Natural killer cell (primary cell): ENCODE data around the gene ZBTB37. TPM values are rescaled to one million over a fixed set of nuclear protein-coding genes. Genes with fewer than 3 reads are reported as not detected.

Source experiments
- ATAC-seq, 3 donors: fragments of 150-1000 bp in 2 of 3; fragments of 200-7000 bp in 1 of 3; cut with Tn5 transposase; 1 replicate in 1 of 3; 2 replicates in 2 of 3; pipeline ENCODE4 v1.10.0; 2021; ENCODE audit warnings: mild to moderate bottlenecking in 2 of 3, moderate library complexity in 2 of 3
- DNase-seq, 2 donors: peaks; one replicate each; pipeline versions ENCODE4 v3.0.0 to v3.0.0-alpha.2; 2013 to 2021; ENCODE audit warnings: mixed read lengths in 1 of 2
- H3K27ac ChIP-seq: one replicate; pipeline ENCODE4 v1.5.1; 2013; ENCODE audit warnings: mild to moderate bottlenecking, low read length
- H3K27me3 ChIP-seq: one replicate; pipeline ENCODE4 v1.6.1; 2013; ENCODE audit warnings: low read length; ENCODE audit not compliant: control insufficient read depth, insufficient read depth
- H3K36me3 ChIP-seq: one replicate; pipeline ENCODE4 v1.6.1; 2013; ENCODE audit warnings: low read length; ENCODE audit not compliant: control insufficient read depth, insufficient read depth
- H3K4me1 ChIP-seq: one replicate; pipeline ENCODE4 v1.6.1; 2013; ENCODE audit warnings: low read length; ENCODE audit not compliant: control insufficient read depth, insufficient read depth
- H3K4me3 ChIP-seq: one replicate; pipeline ENCODE4 v1.5.1; 2013; ENCODE audit warnings: low read length
- H3K9me3 ChIP-seq: one replicate; pipeline ENCODE4 v1.6.1; 2013; ENCODE audit warnings: low read length; ENCODE audit not compliant: control insufficient read depth, insufficient read depth
- H3K27ac Mint-ChIP-seq, 2 donors: one replicate each; pipeline ENCODE4 v1.8.0; 2022; ENCODE audit warnings: mild to moderate bottlenecking in 2 of 2, mixed read lengths in 2 of 2, moderate library complexity in 1 of 2
- H3K27me3 Mint-ChIP-seq, 2 donors: one replicate each; pipeline ENCODE4 v1.8.0; 2022; ENCODE audit warnings: low read depth in 2 of 2, mixed read lengths in 2 of 2
- H3K36me3 Mint-ChIP-seq: one replicate; pipeline ENCODE4 v1.8.0; 2022; ENCODE audit warnings: mixed read lengths
- H3K4me1 Mint-ChIP-seq, 2 donors: one replicate each; pipeline ENCODE4 v1.8.0; 2022; ENCODE audit warnings: mixed read lengths in 2 of 2
- H3K4me3 Mint-ChIP-seq: one replicate; pipeline ENCODE4 v1.8.0; 2022; ENCODE audit warnings: mild to moderate bottlenecking, moderate library complexity, mixed read lengths
- H3K9me3 Mint-ChIP-seq, 2 donors: one replicate each; pipeline ENCODE4 v1.8.0; 2022; ENCODE audit warnings: mixed read lengths in 2 of 2
- CTCF ChIP-seq: fragments of 200-600 bp; IDR thresholded peaks from one replicate; pipeline ENCODE4 v1.8.0; 2022; ENCODE audit warnings: antibody characterized with exemption
- WGBS: methylation state at CpG from one replicate; pipeline ENCODE4 v1.1.7; 2013; ENCODE audit warnings: missing lambda C conversion rate; ENCODE audit not compliant: insufficient coverage; 5-methylcytosine and 5-hydroxymethylcytosine counted together
- intact Hi-C: fragments of 100-400 bp; cut with micrococcal nuclease; formaldehyde crosslinking; loops from one replicate; pipeline ENCODE4 v1.14.2; 2022
- total RNA-seq, 4 donors: library from RNA; stranded (reverse); fragments of 120-200 nt in 1 of 4; gene quantifications; one replicate each; pipeline versions ENCODE4 v1.2.3 to v1.2.4, GENCODE V29; 2013 to 2022

ZBTB37 gene
- total RNA-seq, 3 donors from 2014 or later (not counting 1 experiment from before 2014, with no cell fraction given): 38.2 to 47.3 (median 39.8) TPM

GRCh38 chr1:173832748-173833147, 35.4 kb upstream of the ZBTB37 start:
- Mint-ChIP-seq H3K4me3 (no peak overlapping the region), H3K27me3 (no peaks in the 10 kb centered on the region), H3K9me3 (no peaks in the 10 kb centered on the region), H3K27ac (no peak overlapping the region), H3K36me3 (peaks cover 8% of the 10 kb centered on the region), H3K4me1 (no peaks in the 10 kb centered on the region)
- H3K9me3 ChIP-seq: no peaks in the 10 kb centered on the region
- no peaks in the 10 kb centered on the region for H3K4me1 ChIP-seq
- DNase-seq (no peak), ATAC-seq (no peak)
- H3K36me3 ChIP-seq: peaks cover 44% of the 10 kb centered on the region
- no peaks in the 10 kb centered on the region for H3K27me3 ChIP-seq
- intact Hi-C loops: no loop called here
- TF ChIP-seq CTCF: no peak
- H3K27ac ChIP-seq: no peak overlapping the region
- WGBS: 83% methylated on average over 1 of the region's 1 CpG
- no peak overlapping the region for H3K4me3 ChIP-seq

- no peak for DNase-seq
- WGBS: 100% methylated on average over 2 of the region's 4 CpGs
- intact Hi-C loops: no loop called here
- H3K27ac ChIP-seq: no peak overlapping the region
- no peak overlapping the region for H3K4me3 Mint-ChIP-seq
- no peaks in the 10 kb centered on the region for H3K4me1 ChIP-seq
- no peaks in the 10 kb centered on the region for H3K9me3 Mint-ChIP-seq
- no peak for ATAC-seq
- H3K4me1 Mint-ChIP-seq: peaks cover 0 to 6% of the 10 kb centered on the region in 2 donors
- no peak overlapping the region for H3K27ac Mint-ChIP-seq
- no peaks in the 10 kb centered on the region for H3K27me3 Mint-ChIP-seq
- peaks cover 9% of the 10 kb centered on the region for H3K36me3 Mint-ChIP-seq
- no peak overlapping the region for H3K4me3 ChIP-seq
- peaks cover 39% of the 10 kb centered on the region for H3K36me3 ChIP-seq
- no peaks in the 10 kb centered on the region for H3K27me3 ChIP-seq
- no peak for TF ChIP-seq CTCF
- no peaks in the 10 kb centered on the region for H3K9me3 ChIP-seq
Observed at GRCh38 chr1:173852105-173852504, 16.1 kb upstream of the ZBTB37 start.

GRCh38 chr1:173853074-173853473, 15.1 kb upstream of the ZBTB37 start:
- no peak overlapping the region for H3K27ac Mint-ChIP-seq
- ATAC-seq: no peak
- no peaks in the 10 kb centered on the region for H3K9me3 Mint-ChIP-seq
- no peaks in the 10 kb centered on the region for H3K27me3 ChIP-seq
- peaks cover 0 to 6% of the 10 kb centered on the region in 2 donors for H3K4me1 Mint-ChIP-seq
- H3K27me3 Mint-ChIP-seq: no peaks in the 10 kb centered on the region
- no peak overlapping the region for H3K4me3 ChIP-seq
- 93% methylated on average over 5 of the region's 5 CpGs for WGBS
- H3K4me1 ChIP-seq: no peaks in the 10 kb centered on the region
- TF ChIP-seq CTCF: no peak
- intact Hi-C loops: no loop called here
- peaks cover 46% of the 10 kb centered on the region for H3K36me3 ChIP-seq
- peaks cover 9% of the 10 kb centered on the region for H3K36me3 Mint-ChIP-seq
- no peak overlapping the region for H3K27ac ChIP-seq
- DNase-seq: no peak
- H3K4me3 Mint-ChIP-seq: no peak overlapping the region
- H3K9me3 ChIP-seq: no peaks in the 10 kb centered on the region

GRCh38 chr1:173856014-173856413, 12.2 kb upstream of the ZBTB37 start:
- H3K27me3 Mint-ChIP-seq: no peaks in the 10 kb centered on the region
- Histone ChIP-seq H3K27me3 (no peaks in the 10 kb centered on the region), H3K36me3 (peaks cover 54% of the 10 kb centered on the region), H3K27ac (no peak overlapping the region), H3K4me3 (no peak overlapping the region), H3K9me3 (no peaks in the 10 kb centered on the region), H3K4me1 (no peaks in the 10 kb centered on the region)
- no peak overlapping the region for H3K4me3 Mint-ChIP-seq
- H3K36me3 Mint-ChIP-seq: peaks cover 9% of the 10 kb centered on the region
- H3K4me1 Mint-ChIP-seq: peaks cover 0 to 6% of the 10 kb centered on the region in 2 donors
- TF ChIP-seq CTCF: no peak
- WGBS: 100% methylated on average over 1 of the region's 1 CpG
- peak overlapping the region in 1 of 2 donors; percentile 22 for H3K27ac Mint-ChIP-seq
- intact Hi-C loops: no loop called here
- ATAC-seq (no peak), DNase-seq (no peak)
- no peaks in the 10 kb centered on the region for H3K9me3 Mint-ChIP-seq
